Measurements from ENCODE around the gene PRG3.
"Not testable (repeated sequence)": the region's sequence is repeated elsewhere in the genome, so short reads cannot be mapped to it uniquely, and the experiment has no call there.

PRG3 gene

DNA sequence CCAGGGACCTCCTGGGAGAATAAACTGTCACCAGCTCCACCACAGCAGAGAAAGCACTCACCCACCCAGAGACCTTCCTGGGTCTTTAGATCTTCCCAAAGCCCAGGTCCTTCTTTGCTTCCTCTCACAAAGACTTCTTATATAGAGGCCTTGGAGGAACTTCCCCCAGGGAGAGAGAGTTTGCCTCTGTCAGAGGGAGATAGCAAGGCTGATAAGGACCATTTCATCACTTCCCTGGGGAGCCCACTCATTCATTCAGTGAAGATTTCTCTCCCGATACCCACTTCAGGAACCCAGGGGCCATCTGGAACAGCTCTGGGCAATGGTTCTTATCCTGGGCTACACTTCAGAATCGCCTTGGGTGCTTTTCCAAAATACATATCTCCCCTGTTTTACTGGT lies 9.6 kb upstream of the PRG3 start, which contains the start of gene PRG2:
TSS of gene PRG2 (minus strand) at position 116 of the 400 bp plus-strand sequence. CDS start 706 bp downstream, outside the sequence.
- no peak for DNase-seq (ENCODE audit: low read depth in 2 of 2)

- DNase-seq (ENCODE audit: low read depth in 2 of 2): no peak
Measured at GRCh38 chr11:57387289-57388030, 6.5 kb upstream of the PRG3 start.

DNA sequence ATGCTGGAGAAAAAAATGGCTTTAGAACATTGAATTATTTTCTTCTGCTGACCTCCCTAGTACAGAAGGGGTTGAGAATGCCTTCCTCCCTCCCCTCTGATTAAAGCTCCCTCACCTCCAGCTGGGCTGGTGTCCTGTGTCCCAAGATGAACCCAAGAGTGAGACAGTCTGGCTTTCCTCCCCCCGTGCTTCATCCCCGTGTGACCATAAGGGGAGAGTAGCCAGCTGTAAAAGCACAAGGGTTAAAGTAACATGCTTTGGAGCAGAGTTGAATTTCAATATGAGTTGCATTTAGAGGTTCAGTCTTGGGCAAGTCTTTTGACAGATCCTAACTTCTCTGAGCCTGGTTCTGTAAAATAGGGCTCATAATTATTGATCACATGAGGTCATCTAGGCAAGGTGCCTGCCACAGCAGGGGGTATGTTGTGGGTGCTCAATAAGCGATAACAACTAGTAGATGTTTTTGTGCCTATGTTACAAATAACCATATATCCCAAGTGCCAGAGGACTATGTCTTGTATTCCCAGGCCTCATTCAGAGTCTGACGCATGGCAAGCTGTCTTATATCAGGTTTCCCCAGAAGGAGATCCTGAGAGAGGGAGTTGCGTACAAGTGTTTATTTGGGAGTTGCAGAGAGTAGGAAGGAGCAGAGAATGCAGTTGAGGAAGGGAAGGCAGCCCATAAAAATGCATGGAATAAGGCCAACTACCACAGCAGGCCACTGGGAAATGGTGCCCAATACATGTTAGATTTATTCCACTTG lies 5.4 kb upstream of the PRG3 start:
- no peak for DNase-seq (ENCODE audit: low read depth in 2 of 2)

- no peak for DNase-seq (ENCODE audit: low read depth in 2 of 2)
Measured at GRCh38 chr11:57379732-57380131, 1.2 kb downstream of the PRG3 start.

DNA sequence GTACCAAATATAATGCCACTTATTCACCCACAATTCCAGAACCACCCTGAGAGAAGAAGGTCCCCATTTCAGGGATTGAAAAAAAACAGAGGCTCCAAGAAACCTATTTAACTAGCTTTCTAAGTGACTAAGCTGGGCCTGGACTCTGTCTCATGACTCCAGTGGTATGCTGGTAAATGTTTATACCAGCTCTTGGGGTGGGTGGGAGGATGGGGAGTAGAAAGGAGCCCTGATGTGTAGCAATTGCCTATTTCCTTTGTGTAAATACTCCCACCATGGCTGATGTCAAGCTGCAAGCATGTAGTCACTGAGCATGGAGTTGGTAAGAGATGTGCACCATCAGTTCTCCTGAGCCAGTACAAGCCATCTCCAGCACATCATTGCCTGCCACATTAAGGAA lies 2.8 kb downstream of the PRG3 start:
- no peak for DNase-seq (ENCODE audit: low read depth in 2 of 2)

- no peak for DNase-seq (ENCODE audit: low read depth in 2 of 2)
Measured at GRCh38 chr11:57377107-57377506, 3.8 kb downstream of the PRG3 start.

DNA sequence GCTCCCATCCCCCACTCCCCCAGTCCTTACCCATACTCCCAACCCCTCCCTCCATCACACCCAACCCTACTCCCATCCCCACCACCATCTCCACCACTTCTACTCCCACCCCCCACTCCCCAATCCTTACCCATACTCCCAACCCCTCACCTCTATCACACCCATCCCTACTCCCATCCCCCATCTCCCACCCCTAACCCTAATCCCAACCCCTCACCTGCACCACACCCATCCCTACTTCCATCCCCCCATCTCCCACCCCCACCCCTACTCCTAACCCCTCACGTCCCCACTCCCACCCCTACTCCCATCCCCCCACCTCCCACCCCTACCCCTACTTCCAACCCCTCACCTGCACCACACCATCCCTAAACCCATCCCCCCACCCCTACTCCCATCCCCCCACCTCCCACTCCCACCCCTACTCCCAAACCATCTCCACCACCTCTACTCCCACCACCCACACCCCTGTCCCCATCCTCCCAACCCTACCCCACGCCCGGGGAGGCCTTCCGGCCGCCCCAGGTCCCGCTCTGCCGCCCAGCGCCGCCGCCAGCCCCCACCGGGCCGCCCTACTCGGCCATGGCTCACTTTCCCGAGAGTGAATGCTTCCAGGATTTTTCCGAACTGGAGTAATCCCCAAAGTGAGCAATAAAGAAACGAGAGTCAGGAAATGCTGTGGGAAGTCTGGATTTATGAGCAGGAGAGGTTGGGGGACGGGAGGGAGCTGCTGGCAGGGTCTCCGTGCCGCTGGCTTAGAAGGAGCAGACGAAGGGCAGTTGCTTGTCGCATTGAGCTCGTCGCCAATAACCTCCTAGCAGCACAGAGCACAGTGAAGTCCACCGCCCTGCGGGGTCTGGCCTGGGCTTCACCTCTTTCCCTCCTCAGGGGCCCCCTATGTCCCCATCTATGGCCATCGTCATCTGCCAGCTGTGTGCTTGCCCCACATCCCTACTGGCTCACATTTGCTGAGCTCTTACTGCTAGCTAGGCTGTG lies 4.6 kb downstream of the PRG3 start:
- no peak for DNase-seq (ENCODE audit: low read depth in 2 of 2)

- no peak for DNase-seq (ENCODE audit: low read depth in 2 of 2)
Measured at GRCh38 chr11:57375490-57375889, 5.5 kb downstream of the PRG3 start.

GRCh38 chr11:57374966-57375365 lies 6.0 kb downstream of the PRG3 start:
- no peak for DNase-seq (ENCODE audit: low read depth in 2 of 2)

- no peak for DNase-seq (ENCODE audit: low read depth in 2 of 2)
Measured at GRCh38 chr11:57373146-57373545, 7.8 kb downstream of the PRG3 start.

DNA sequence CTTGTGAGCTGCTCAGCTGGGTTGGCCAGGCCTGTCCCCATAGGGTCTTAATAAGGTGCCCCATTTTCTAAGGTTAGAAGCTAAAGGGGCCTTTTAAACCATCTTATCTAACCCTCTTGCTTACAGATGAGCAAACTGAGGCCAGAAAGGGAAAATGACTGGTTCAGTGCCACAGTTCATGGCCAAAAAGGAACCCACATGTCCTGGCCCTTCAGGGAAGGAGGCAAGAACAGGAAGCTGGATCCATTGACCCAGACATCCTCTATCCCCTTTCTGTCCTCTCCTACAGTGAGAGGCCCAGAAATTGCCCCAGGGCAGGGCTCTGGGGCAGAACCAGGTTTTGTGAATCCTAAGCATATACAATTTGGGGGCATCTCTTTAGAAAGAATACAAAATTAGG lies 10.0 kb downstream of the PRG3 start:
- no peak for DNase-seq (ENCODE audit: low read depth in 2 of 2)

DNA sequence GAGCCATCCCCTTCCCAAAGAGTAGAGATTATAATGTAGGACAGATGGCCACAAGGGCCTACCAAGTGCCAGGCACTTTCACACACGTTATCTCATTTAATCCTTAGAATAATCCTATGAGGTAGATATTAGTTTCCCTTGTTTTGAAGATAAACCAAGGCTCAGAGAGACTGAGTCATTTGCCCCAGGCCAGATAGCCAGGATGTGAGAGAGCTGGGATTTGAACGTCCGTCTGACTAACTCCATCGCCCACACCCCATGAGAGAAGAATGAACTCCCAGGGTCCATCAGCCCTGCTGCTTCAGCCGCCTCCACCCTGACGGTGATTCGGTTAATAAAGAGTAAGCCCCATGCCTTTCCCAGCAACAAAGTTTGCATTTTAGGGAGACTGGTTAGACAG lies 10.7 kb downstream of the PRG3 start:
- DNase-seq (ENCODE audit: low read depth in 2 of 2): no peak

- DNase-seq (ENCODE audit: low read depth in 2 of 2): no peak
Measured at GRCh38 chr11:57368845-57369232, 12.1 kb downstream of the PRG3 start.

GRCh38 chr11:57368106-57368844 lies 12.7 kb downstream of the PRG3 start:
- no peak for DNase-seq (ENCODE audit: low read depth in 2 of 2)

DNA sequence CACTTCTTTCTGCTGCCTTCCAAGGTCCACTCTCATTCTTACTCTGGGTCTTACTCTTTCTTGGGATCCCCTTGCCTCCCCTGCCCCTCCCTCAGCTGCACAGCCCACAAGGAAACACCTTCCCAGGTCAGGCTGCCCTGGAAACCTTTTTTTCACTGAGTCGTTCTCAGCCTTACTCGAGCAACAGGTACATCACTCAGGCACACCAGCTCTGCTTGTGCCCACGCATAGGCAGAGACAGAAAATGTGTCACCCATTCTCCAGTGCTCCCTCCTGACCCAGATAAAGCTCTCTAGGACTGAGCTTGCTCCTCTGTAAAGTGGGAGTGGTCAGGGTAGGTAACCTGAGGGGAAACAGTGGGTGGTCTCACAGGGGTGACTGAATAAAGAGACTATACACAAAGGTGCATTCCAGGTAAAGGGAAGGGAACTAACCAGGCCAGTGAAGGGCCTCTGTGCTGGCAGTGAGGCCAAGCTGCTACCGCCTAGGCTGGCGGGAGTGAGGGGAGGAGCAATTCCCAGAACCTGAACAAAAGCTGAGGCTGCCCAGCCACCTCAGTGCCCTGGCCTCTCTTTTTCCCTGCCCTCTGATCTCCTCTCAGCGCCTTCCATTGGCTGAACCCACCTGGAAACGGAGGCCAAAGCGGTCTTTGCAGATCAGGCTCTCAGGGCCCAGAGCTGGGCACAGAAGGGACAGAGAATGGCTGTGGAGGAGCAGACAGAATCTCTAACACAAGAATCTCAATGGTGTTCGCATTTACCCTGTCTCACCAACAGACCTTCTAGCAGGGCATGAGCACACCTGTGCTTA lies 15.9 kb downstream of the PRG3 start:
- no peak for DNase-seq (ENCODE audit: low read depth in 2 of 2)

GRCh38 chr11:57363131-57364080 lies 17.5 kb downstream of the PRG3 start:
- no peak for DNase-seq (ENCODE audit: low read depth in 2 of 2)

- DNase-seq (ENCODE audit: low read depth in 2 of 2): no peak
Measured at GRCh38 chr11:57361926-57362325, 19.0 kb downstream of the PRG3 start.

DNA sequence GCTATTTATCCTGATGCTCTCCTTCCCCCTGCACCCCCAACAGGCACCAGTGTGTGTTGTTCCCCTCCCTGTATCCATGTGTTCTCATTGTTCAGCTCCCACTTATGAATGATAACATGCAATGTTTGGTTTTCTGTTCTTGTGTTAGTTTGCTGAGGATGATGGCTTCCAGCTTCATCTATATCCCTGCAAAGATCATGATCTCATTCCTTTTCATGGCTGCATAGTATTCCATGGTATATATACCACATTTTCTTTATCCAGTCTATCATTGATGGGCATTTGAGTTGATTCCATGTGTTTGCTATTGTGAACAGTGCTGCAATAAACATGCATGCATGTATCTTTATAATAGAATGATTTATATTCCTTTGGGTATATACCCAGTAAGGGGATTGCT lies 19.5 kb downstream of the PRG3 start:
- not testable (repeated sequence) for DNase-seq (ENCODE audit: low read depth in 2 of 2)

- DNase-seq (ENCODE audit: low read depth in 2 of 2): no peak
Measured at GRCh38 chr11:57360991-57361390, 20.0 kb downstream of the PRG3 start.

Data from stimulated activated CD8-positive, alpha-beta memory T cell treated with anti-CD3 and anti-CD28 coated beads, Interleukin-2, amount 100 ng/mL, for 1 hour (primary cell).